HL-60/S4 treated with phorbol 12-myristate 13-acetate at 8.2 ng/mL for 4 days and 3 days (cell line): ENCODE results near the gene NUP98.
"Not testable (repeated sequence)": the region's sequence is repeated elsewhere in the genome, so short reads cannot be mapped to it uniquely, and the experiment has no call there.

ENCODE experiments used
- in situ Hi-C: fragments of 300-500 bp; cut with MboI; formaldehyde crosslinking; loops from 2 replicates; pipeline ENCODE4 v1.15.0; 2022; ENCODE audit warnings: low sequenced_read_pairs

Gene NUP98

GRCh38 chr11:3802011-3802790, 4.8 kb upstream of the NUP98 start:
- in situ Hi-C loops = no loop called here

DNA sequence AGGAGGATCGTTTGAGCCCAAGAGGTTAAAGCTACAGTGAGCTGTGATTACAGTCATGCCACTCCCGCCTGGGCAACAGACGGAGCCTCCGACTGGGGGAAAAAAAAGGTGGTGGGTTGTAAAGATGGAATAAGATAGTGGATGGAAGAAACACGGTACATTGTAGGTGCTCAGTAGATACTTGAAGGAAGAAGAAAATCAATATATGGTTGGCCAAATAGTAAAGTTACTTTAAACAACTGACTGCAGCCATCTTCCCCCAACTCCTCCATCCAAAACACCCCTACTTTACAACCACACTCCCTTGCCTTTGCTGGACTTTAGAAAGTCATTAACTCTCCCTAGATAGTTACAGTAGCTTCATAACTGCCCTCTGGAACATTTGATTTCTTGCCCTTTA, 2.5 kb upstream of the NUP98 start:
- in situ Hi-C loops = no loop called here

GRCh38 chr11:3799143-3799542, 1.8 kb upstream of the NUP98 start:
- in situ Hi-C loops = no loop called here

DNA sequence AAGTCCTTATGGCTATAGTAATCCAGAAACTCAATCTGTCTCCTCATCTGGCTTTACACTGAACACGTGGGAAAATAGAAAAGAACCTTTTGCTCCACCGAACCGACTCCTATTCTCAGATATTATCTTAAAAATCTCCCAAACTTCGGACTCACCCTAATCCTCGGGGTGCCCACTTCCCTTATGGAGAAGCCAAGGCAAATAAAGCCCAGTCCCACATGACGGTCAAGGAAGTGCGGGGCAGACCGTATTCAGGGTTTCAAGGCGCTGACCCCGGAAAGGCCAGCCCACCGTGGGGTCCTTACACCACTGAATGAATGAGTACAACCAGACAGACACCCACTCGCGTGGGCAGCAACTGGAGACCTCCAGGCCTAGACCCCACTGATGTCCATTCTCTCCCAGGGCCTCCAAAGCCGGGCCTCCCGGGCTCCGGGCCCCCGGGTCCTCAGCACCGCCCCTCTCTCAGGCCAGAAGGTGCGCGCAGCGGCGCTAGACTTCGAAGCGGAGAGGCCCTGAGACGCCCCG, 489 bp downstream of the NUP98 start:
- in situ Hi-C loops = no loop called here

DNA sequence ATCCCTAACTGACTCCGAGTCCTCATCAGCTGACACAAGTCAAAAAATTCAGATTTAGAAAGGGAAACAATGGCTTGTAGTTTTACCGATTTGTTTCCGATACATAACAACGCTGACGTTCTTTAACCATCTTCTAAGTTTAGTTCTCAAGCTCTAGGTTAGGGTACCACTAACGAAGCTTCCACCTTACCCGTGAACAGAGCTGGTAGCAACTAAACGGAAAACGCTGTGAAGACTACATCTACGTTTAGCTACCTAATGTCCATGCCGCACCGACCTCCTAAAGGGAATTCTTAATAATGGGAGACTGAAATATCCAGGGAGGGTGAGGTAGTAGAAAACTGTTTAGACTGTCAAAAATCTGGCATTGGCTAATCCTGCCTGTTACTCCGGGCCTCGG, 1.0 kb downstream of the NUP98 start:
- in situ Hi-C loops = no loop called here

- in situ Hi-C loops = no loop called here
These were observed 1.4 kb downstream of the NUP98 start for GRCh38 chr11:3796002-3796311.

DNA sequence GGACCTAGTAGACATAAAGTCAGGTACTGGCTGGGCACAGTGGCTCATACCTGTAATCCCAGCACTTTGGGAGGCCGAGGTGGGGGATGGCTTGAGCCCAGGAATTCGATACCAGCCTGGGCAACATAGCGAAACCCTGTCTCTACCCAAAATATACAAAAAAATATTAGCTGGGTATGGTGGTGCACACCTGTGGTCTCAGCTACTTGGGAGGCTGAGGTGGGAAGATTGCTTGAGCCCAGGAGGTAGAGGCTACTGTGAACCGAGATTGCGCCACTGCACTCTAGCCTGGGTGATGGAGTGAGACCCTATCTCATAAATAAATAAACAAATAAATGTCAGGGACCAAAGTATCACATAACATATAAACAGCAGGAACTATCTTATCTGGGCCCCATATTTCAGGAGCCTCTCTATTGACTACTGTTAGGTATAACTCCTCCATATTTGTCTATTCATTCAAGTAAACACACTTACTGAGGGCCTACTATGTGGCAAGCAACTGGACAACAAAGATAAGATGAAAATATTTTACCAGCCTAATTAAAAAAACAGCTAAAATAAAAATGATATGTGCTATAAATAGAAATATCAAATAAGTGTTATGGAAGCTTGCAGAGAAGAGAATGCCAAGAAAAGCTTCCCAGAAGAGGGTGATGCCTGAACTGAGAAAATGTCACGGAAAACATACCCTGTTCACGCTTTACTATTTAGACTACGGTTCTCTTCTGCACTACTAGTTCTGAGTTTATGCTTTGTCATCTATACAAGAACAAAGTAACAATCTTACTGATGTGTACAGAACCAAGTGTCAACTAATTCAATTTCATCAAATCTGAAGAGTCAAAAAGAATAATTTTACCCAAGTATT, 2.0 kb downstream of the NUP98 start:
- in situ Hi-C loops = no loop called here

GRCh38 chr11:3794387-3794786, 3.0 kb downstream of the NUP98 start:
- in situ Hi-C loops = not testable (repeated sequence)

DNA sequence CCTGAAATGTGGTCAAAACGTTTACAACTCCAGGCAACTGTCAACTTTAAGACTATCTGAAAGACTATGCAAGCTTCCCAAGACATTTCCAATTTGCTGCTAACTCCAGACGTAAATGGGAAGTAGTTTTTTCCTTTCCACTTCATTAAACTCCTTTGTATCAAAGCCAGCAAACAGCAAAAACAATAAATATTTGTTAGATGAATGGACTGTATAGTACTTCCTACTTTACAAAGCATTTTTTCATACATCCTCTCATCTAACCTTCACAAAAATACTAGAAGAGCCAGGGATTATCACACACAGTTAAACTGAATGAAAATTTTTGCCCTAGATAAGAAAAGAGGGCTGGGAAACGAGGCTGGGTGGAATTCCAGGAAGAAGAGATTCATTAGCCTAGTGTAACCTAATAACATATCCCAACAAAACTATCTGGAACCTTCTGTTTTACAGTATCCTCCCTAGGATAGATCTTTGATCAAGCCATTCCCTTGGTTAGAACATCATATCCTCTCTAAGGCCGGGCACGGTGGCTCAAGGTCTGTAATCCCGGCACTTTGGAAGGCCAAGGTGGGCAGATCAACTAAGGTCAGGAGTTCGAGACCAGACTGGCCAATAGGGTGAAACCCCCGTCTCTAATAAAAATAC, 10.4 kb downstream of the NUP98 start:
- in situ Hi-C loops = no loop called here

DNA sequence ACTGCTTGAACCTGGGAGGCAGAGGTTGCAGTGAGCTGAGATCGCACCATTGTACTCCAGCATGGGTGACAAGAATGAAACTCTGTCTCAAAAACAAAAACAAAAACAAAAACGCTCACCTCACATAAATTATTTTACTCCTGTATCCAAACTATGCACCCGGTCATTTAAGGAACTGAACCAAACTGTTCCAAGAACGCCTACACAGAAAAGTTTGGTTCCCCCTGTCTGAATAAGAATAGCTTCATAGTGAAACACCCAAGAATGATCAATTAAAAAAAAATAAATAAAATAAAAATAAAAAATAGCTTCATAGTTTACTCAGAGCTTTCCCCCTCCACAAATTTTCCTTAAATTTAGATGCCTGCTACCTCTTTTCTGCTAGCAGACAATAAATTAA, 13.7 kb downstream of the NUP98 start:
- in situ Hi-C loops = no loop called here

- in situ Hi-C loops = no loop called here
These were observed 14.4 kb downstream of the NUP98 start for GRCh38 chr11:3782963-3783362.

- in situ Hi-C loops = no loop called here
These were observed 15.9 kb downstream of the NUP98 start for GRCh38 chr11:3781423-3781822.

- in situ Hi-C loops = no loop called here
These were observed 21.5 kb downstream of the NUP98 start for GRCh38 chr11:3775736-3776406.

DNA sequence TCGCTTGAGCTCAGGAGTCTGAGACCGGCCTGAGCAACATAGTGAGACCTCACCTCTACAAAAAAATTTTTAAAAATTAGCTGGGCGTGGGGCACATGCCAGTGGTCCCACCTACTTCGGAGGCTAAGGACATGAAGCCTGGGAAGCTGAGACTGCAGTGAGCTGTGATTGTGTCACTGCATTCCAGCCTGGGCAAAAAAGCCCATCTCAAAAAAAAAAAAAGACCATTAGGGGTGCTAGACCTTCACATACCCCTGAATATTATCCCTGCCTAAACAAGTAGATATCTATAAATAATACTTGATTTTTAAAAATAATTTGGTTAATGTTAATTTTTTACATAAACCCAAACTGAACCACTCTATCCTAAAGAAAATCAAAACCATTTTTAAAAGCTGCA, 24.2 kb downstream of the NUP98 start:
- in situ Hi-C loops = no loop called here

DNA sequence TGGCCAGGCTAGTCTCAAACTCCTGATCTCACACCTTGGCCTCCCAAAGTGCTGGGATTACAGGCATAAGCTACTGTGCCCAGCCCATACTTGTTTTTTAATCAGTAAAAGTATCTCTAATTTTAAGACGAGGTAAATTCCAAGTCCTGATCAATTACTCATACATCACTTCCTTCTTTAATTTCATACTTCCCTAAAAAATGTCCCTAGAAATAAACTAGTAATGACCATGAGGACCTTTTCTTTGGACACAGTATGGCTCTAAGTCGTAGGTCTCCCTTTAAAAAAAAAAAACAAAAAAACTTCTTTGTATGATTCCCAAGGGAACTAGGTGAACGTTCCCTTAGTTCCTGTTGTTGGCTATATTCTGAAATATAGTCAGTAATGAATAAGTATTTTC, 29.8 kb downstream of the NUP98 start:
- in situ Hi-C loops = no loop called here

DNA sequence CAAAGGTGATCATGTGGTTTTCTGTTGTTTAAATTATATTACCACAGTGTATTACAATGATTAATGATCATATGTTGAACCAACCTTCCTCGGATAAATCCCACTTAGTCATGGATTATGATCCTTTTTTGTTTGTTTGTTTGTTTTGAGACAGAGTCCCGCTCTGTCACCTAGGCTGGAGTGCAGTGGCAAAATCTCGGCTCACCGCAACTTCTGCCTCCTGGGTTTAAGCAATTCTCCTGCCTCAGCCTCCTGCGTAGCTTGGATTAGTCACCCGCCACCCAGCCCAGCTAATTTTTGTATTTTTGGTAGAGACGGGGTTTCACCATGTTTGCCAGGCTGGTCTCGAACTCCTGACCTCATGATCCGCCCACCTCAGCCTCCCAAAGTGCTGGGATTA, 30.5 kb downstream of the NUP98 start:
- in situ Hi-C loops = not testable (repeated sequence)

GRCh38 chr11:3764266-3764665, 33.1 kb downstream of the NUP98 start:
- in situ Hi-C loops = no loop called here

DNA sequence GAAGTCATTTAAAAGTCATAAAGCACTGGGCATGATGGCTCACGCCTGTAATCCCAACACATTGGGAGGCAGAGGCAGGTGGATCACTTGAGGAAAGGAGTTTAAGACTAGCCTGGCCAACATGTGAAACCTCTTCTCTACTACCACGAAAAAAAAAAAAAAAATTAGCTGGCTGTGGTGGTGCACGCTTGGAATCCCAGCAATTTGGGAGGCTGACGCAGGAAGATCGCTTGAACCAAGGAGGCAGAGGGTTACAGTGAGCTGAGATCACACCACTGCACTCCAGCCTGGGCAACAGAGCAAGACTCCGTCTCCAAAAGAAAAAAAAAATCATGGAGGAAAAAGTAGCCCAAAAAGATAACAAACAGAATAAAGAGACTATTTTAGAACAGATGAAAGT, 42.2 kb downstream of the NUP98 start:
- in situ Hi-C loops = no loop called here

GRCh38 chr11:3753110-3753509, 44.2 kb downstream of the NUP98 start:
- in situ Hi-C loops = no loop called here

- in situ Hi-C loops = no loop called here
These were observed 49.6 kb downstream of the NUP98 start for GRCh38 chr11:3747704-3748103.

DNA sequence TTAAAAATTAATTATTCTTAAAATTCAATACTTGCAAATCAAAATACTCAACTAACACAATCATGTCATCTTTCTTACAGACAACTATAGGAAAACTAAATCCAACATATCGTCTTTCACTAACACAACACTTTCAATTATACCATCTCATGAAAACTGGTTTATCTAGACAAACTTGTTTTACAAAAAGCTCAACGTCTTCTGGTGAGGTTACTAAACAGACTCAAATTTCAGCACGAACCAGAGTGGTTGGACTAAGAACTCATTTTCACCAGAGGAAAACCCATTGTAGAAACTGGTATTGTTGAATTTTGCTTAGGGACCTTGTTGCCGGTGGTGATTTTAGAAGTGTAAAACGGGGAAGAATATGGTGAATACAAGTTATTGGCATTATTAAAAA, 52.2 kb downstream of the NUP98 start:
- in situ Hi-C loops = no loop called here
